KBM-7 (cell line): ENCODE results near the gene MYOG.

Experiments
- DNase-seq: peaks from one replicate; pipeline ENCODE4 v3.0.0-alpha.2; 2015
- in situ Hi-C: fragments of 300-500 bp; cut with MboI; formaldehyde crosslinking; loops from 2 replicates; pipeline ENCODE4 v1.14.3; 2020; ENCODE audit warnings: low sequenced_read_pairs, low pct_unique_long_range_greater_than_20kb, mixed read lengths

MYOG gene

GRCh38 chr1:203054642-203055041 is 31.2 kb downstream of the MYOG start:
- in situ Hi-C loops: no loop called here
- DNase-seq: no peak

GRCh38 chr1:203054184-203054583 is 31.6 kb downstream of the MYOG start:
- in situ Hi-C loops: no loop called here
- no peak for DNase-seq

GRCh38 chr1:203052601-203053000 is 33.2 kb downstream of the MYOG start:
- in situ Hi-C loops: no loop called here

GRCh38 chr1:203051841-203052324 is 33.9 kb downstream of the MYOG start:
- DNase-seq: no peak
- in situ Hi-C loops: no loop called here

More at GRCh38 chr1:203052601-203053000, 33.2 kb downstream of the MYOG start:
- DNase-seq: no peak

GRCh38 chr1:203050826-203051225 is 35.0 kb downstream of the MYOG start:
- no peak for DNase-seq
- in situ Hi-C loops: no loop called here

- in situ Hi-C loops: no loop called here
These were observed 36.1 kb downstream of the MYOG start for GRCh38 chr1:203049576-203050180.

GRCh38 chr1:203049077-203049476 is 36.7 kb downstream of the MYOG start:
- in situ Hi-C loops: no loop called here
- DNase-seq: no peak

More at GRCh38 chr1:203049576-203050180, 36.1 kb downstream of the MYOG start:
- DNase-seq: no peak

GRCh38 chr1:203048555-203049051 is 37.2 kb downstream of the MYOG start:
- DNase-seq: no peak
- in situ Hi-C loops: no loop called here

GRCh38 chr1:203048086-203048485 is 37.7 kb downstream of the MYOG start:
- DNase-seq: no peak
- in situ Hi-C loops: no loop called here

GRCh38 chr1:203046984-203047630 is 38.7 kb downstream of the MYOG start:
- in situ Hi-C loops: no loop called here
- DNase-seq: no peak

GRCh38 chr1:203045821-203046594 is 39.8 kb downstream of the MYOG start:
- no peak for DNase-seq
- in situ Hi-C loops: no loop called here

GRCh38 chr1:203045336-203045735 is 40.5 kb downstream of the MYOG start:
- in situ Hi-C loops: no loop called here
- DNase-seq: no peak

GRCh38 chr1:203044546-203045250 is 41.1 kb downstream of the MYOG start:
- in situ Hi-C loops: no loop called here
- no peak for DNase-seq

- in situ Hi-C loops: no loop called here
- no peak for DNase-seq
These were observed 41.8 kb downstream of the MYOG start for GRCh38 chr1:203043830-203044545.

- no peak for DNase-seq
- in situ Hi-C loops: no loop called here
These were observed 44.4 kb downstream of the MYOG start for GRCh38 chr1:203041351-203041932.

GRCh38 chr1:203040513-203041275 is 45.1 kb downstream of the MYOG start:
- in situ Hi-C loops: no loop called here
- no peak for DNase-seq

GRCh38 chr1:203039609-203040512 is 46.0 kb downstream of the MYOG start:
- DNase-seq: peak; percentile 32
- in situ Hi-C loops: no loop called here
